HepG2 (cell line): Measurements from ENCODE around the gene GAREM1. TPM values are rescaled to one million over a fixed set of nuclear protein-coding genes. Genes with fewer than 3 reads are reported as not detected.
A peak's percentile ranks its signal among the peaks of the same experiment; 100 is the strongest.

ENCODE experiments used
- ATF7-NPFF ChIP-seq: sonication (generic); formaldehyde crosslinking; IDR thresholded peaks from 2 replicates; pipeline ENCODE4 v1.8.1; 2023; ENCODE audit warnings: mild to moderate bottlenecking, low read depth, missing genetic modification reagents, moderate library complexity
- EZH2 ChIP-seq: conservative IDR thresholded peaks from 2 replicates; pipeline ENCODE4 v1.6.1; 2012; ENCODE audit warnings: mild to moderate bottlenecking, low read depth, low read length, moderate library complexity
- KLF11 ChIP-seq: IDR thresholded peaks from 2 replicates; pipeline ENCODE4 v1.6.1; 2016; ENCODE audit warnings: missing compliant biosample characterization
- MAFF ChIP-seq: IDR thresholded peaks from 2 replicates; pipeline ENCODE4 v1.6.1; 2011; ENCODE audit warnings: low read depth, low read length, improper control_type of control experiment
- MAFK ChIP-seq, 2 experiments: IDR thresholded peaks in 1 of 2; conservative IDR thresholded peaks in 1 of 2; 2 replicates each; pipeline ENCODE4 v1.6.1; 2011; ENCODE audit warnings: improper control_type of control experiment in 2 of 2, low read length in 2 of 2
- MTA1 ChIP-seq: sonication (generic); formaldehyde crosslinking; IDR thresholded peaks from 2 replicates; pipeline ENCODE4 v1.4.0; 2020; ENCODE audit warnings: missing genetic modification reagents, mild to moderate bottlenecking, borderline replicate concordance
- RBAK ChIP-seq: sonication (generic); formaldehyde crosslinking; IDR thresholded peaks from 2 replicates; pipeline ENCODE4 v1.5.1; 2020; ENCODE audit warnings: mild to moderate bottlenecking, missing genetic modification reagents
- RBM22 ChIP-seq: fragments of 200-400 bp; formaldehyde crosslinking; optimal IDR thresholded peaks from 2 replicates; pipeline ENCODE3; 2017; ENCODE audit warnings: mild to moderate bottlenecking, low read length, moderate library complexity
- RFXAP ChIP-seq: sonication (generic); formaldehyde crosslinking; IDR thresholded peaks from 2 replicates; pipeline ENCODE4 v1.4.0; 2020; ENCODE audit warnings: missing genetic modification reagents, borderline replicate concordance
- YEATS4 ChIP-seq: sonication (generic); formaldehyde crosslinking; IDR thresholded peaks from 2 replicates; pipeline ENCODE4 v1.4.0; 2020; ENCODE audit warnings: missing genetic modification reagents, borderline replicate concordance
- ZBTB21 ChIP-seq: sonication (generic); formaldehyde crosslinking; IDR thresholded peaks from 2 replicates; pipeline ENCODE4 v1.4.0; 2020; ENCODE audit warnings: missing genetic modification reagents
- ZMAT3 ChIP-seq: sonication (generic); formaldehyde crosslinking; conservative IDR thresholded peaks from 2 replicates; pipeline ENCODE4 v1.7.0; 2021; ENCODE audit warnings: missing genetic modification reagents
- ZNF121 ChIP-seq: sonication (generic); formaldehyde crosslinking; IDR thresholded peaks from 2 replicates; pipeline ENCODE4 v1.5.0; 2020; ENCODE audit warnings: mild to moderate bottlenecking, missing genetic modification reagents
- ZNF160 ChIP-seq: sonication (generic); formaldehyde crosslinking; IDR thresholded peaks from 2 replicates; pipeline ENCODE4 v1.8.0; 2022; ENCODE audit warnings: mild to moderate bottlenecking, inconsistent platforms, missing genetic modification reagents
- ZNF24 ChIP-seq: fragments of 450-650 bp; IDR thresholded peaks from 2 replicates; pipeline ENCODE4 v1.6.1; 2017; ENCODE audit warnings: antibody characterized with exemption, mild to moderate bottlenecking
- ZNF530 ChIP-seq: sonication (generic); formaldehyde crosslinking; IDR thresholded peaks from 2 replicates; pipeline ENCODE4 v1.5.0; 2020; ENCODE audit warnings: low read depth, mild to moderate bottlenecking, missing genetic modification reagents
- ZNF605 ChIP-seq: sonication (generic); formaldehyde crosslinking; IDR thresholded peaks from 2 replicates; pipeline ENCODE4 v1.8.0; 2022; ENCODE audit warnings: mild to moderate bottlenecking, missing genetic modification reagents
- ZNF766 ChIP-seq: sonication (generic); formaldehyde crosslinking; IDR thresholded peaks from 2 replicates; pipeline ENCODE4 v1.5.0; 2020; ENCODE audit warnings: missing genetic modification reagents, borderline replicate concordance
- ZNF839 ChIP-seq: sonication (generic); formaldehyde crosslinking; IDR thresholded peaks from 2 replicates; pipeline ENCODE4 v1.4.0; 2020; ENCODE audit warnings: missing genetic modification reagents, mild to moderate bottlenecking, borderline replicate concordance
- polyA plus RNA-seq, 8 experiments: library from polyadenylated mRNA; depleted of rRNA in 3 of 8; stranded (reverse) in 7 of 8; unstranded in 1 of 8; fragments of >200 nt; fragmentation: Illumina TruSeq in 4 of 8; extraction: Trizol in 4 of 8; gene quantifications; 2 replicates each; pipeline versions ENCODE4 v1.2.1 to v1.2.3, GENCODE V29; 2011 to 2016; ENCODE audit warnings: low read depth in 4 of 8, missing spikeins in 1 of 8, mixed read lengths in 1 of 8; ENCODE audit not compliant: insufficient read depth in 1 of 8
- total RNA-seq, 5 experiments: library from RNA; depleted of rRNA; stranded (reverse); fragments of >200 nt; fragmentation: Illumina TruSeq; extraction: Trizol; gene quantifications; 2 replicates each; pipeline ENCODE4 v1.2.3, GENCODE V29; 2016; ENCODE audit warnings: low read depth in 1 of 5
- TF ChIP-seq, protein P1 (sequence below): sonication (generic); formaldehyde crosslinking; IDR thresholded peaks from 2 replicates; pipeline ENCODE4 v1.5.0; 2020; ENCODE audit warnings: mild to moderate bottlenecking, missing genetic modification reagents
- TF ChIP-seq, protein P2 (sequence below): IDR thresholded peaks from 2 replicates; pipeline ENCODE4 v1.4.0; 2020; ENCODE audit warnings: mild to moderate bottlenecking, missing genetic modification reagents
- TF ChIP-seq, protein P3 (sequence below): IDR thresholded peaks from 2 replicates; pipeline ENCODE4 v1.6.1; 2016; ENCODE audit warnings: low read depth
- TF ChIP-seq, protein P4 (sequence below): IDR thresholded peaks from 2 replicates; pipeline ENCODE4 v1.6.1; 2012; ENCODE audit warnings: low read depth, low read length, improper control_type of control experiment

GAREM1 gene
- total and polyA plus RNA-seq, 2 of the 13 experiments (the other 11 are each of a cell fraction or from before 2014, with no cell fraction given), result 2.5 to 2.9 TPM

DNA sequence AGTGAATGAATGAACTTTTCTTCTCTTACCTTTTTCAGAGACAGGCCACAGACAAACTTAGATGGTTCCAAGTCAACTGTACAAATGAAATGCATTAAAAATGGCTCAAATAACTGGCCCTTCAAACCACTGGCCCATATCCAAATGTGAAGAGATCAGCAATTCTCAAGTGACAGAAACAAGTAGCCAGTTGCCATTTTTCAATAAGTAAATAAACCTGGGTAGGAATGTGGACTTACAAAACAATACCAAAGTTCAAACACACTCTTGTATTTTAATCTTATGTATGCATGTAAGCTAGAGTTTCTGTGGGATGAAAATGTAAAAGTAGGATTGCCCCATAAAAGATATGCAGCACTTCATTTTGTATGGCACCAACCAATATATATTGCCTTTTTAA, 151.6 kb downstream of the GAREM1 start (continued):
- TF ChIP-seq, protein P1, sequence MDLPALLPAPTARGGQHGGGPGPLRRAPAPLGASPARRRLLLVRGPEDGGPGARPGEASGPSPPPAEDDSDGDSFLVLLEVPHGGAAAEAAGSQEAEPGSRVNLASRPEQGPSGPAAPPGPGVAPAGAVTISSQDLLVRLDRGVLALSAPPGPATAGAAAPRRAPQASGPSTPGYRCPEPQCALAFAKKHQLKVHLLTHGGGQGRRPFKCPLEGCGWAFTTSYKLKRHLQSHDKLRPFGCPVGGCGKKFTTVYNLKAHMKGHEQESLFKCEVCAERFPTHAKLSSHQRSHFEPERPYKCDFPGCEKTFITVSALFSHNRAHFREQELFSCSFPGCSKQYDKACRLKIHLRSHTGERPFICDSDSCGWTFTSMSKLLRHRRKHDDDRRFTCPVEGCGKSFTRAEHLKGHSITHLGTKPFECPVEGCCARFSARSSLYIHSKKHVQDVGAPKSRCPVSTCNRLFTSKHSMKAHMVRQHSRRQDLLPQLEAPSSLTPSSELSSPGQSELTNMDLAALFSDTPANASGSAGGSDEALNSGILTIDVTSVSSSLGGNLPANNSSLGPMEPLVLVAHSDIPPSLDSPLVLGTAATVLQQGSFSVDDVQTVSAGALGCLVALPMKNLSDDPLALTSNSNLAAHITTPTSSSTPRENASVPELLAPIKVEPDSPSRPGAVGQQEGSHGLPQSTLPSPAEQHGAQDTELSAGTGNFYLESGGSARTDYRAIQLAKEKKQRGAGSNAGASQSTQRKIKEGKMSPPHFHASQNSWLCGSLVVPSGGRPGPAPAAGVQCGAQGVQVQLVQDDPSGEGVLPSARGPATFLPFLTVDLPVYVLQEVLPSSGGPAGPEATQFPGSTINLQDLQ, result no peak
- TF ChIP-seq, protein P2, sequence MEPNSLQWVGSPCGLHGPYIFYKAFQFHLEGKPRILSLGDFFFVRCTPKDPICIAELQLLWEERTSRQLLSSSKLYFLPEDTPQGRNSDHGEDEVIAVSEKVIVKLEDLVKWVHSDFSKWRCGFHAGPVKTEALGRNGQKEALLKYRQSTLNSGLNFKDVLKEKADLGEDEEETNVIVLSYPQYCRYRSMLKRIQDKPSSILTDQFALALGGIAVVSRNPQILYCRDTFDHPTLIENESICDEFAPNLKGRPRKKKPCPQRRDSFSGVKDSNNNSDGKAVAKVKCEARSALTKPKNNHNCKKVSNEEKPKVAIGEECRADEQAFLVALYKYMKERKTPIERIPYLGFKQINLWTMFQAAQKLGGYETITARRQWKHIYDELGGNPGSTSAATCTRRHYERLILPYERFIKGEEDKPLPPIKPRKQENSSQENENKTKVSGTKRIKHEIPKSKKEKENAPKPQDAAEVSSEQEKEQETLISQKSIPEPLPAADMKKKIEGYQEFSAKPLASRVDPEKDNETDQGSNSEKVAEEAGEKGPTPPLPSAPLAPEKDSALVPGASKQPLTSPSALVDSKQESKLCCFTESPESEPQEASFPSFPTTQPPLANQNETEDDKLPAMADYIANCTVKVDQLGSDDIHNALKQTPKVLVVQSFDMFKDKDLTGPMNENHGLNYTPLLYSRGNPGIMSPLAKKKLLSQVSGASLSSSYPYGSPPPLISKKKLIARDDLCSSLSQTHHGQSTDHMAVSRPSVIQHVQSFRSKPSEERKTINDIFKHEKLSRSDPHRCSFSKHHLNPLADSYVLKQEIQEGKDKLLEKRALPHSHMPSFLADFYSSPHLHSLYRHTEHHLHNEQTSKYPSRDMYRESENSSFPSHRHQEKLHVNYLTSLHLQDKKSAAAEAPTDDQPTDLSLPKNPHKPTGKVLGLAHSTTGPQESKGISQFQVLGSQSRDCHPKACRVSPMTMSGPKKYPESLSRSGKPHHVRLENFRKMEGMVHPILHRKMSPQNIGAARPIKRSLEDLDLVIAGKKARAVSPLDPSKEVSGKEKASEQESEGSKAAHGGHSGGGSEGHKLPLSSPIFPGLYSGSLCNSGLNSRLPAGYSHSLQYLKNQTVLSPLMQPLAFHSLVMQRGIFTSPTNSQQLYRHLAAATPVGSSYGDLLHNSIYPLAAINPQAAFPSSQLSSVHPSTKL (CRISPR knock-in tag), result peak; percentile 50
- TF ChIP-seq ZNF530 (CRISPR knock-in tag), result no peak
- no peak for TF ChIP-seq ZBTB21 (CRISPR knock-in tag)
- no peak for TF ChIP-seq ZNF160 (CRISPR knock-in tag)
- TF ChIP-seq RBM22, result no peak
- TF ChIP-seq YEATS4 (CRISPR knock-in tag), result no peak
- no peak for TF ChIP-seq ZNF766
- TF ChIP-seq MAFF, result peak; percentile 59
- TF ChIP-seq MTA1 (CRISPR knock-in tag), result no peak
- TF ChIP-seq, protein P3, sequence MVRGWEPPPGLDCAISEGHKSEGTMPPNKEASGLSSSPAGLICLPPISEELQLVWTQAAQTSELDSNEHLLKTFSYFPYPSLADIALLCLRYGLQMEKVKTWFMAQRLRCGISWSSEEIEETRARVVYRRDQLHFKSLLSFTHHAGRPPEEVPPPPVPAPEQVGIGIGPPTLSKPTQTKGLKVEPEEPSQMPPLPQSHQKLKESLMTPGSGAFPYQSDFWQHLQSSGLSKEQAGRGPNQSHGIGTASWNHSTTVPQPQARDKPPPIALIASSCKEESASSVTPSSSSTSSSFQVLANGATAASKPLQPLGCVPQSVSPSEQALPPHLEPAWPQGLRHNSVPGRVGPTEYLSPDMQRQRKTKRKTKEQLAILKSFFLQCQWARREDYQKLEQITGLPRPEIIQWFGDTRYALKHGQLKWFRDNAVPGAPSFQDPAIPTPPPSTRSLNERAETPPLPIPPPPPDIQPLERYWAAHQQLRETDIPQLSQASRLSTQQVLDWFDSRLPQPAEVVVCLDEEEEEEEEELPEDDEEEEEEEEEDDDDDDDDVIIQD, result peak; percentile 38; the same call in 1 of the 2 replicates
- no peak for TF ChIP-seq KLF11 (CRISPR knock-in tag)
- TF ChIP-seq ZMAT3, result no peak
- TF ChIP-seq MAFK (conservative IDR thresholded peaks at IDR 0.05 in 1 of 2, IDR thresholded peaks at IDR 0.05 in 1 of 2; ENCODE audit: low read length in 2 of 2), result peak; percentile 73 to 79; a peak in 3 of 4 replicates
- no peak for TF ChIP-seq ZNF839
- TF ChIP-seq RFXAP (CRISPR knock-in tag), result no peak
- TF ChIP-seq ZNF24, result no peak
- TF ChIP-seq ZNF605, result no peak
- TF ChIP-seq ZNF121 (CRISPR knock-in tag), result no peak
- TF ChIP-seq, protein P4, sequence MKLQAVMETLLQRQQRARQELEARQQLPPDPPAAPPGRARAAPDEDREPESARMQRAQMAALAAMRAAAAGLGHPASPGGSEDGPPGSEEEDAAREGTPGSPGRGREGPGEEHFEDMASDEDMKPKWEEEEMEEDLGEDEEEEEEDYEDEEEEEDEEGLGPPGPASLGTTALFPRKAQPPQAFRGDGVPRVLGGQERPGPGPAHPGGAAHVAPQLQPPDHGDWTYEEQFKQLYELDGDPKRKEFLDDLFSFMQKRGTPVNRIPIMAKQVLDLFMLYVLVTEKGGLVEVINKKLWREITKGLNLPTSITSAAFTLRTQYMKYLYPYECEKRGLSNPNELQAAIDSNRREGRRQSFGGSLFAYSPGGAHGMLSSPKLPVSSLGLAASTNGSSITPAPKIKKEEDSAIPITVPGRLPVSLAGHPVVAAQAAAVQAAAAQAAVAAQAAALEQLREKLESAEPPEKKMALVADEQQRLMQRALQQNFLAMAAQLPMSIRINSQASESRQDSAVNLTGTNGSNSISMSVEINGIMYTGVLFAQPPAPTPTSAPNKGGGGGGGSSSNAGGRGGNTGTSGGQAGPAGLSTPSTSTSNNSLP, result peak; percentile 30; the same call in 1 of the 2 replicates
- TF ChIP-seq ATF7-NPFF (CRISPR knock-in tag), result no peak
- TF ChIP-seq RBAK (CRISPR knock-in tag), result no peak
- TF ChIP-seq EZH2, result no peak
